ENCODE measurements around the gene ARMCX6.

The ARMCX6 gene

DNA sequence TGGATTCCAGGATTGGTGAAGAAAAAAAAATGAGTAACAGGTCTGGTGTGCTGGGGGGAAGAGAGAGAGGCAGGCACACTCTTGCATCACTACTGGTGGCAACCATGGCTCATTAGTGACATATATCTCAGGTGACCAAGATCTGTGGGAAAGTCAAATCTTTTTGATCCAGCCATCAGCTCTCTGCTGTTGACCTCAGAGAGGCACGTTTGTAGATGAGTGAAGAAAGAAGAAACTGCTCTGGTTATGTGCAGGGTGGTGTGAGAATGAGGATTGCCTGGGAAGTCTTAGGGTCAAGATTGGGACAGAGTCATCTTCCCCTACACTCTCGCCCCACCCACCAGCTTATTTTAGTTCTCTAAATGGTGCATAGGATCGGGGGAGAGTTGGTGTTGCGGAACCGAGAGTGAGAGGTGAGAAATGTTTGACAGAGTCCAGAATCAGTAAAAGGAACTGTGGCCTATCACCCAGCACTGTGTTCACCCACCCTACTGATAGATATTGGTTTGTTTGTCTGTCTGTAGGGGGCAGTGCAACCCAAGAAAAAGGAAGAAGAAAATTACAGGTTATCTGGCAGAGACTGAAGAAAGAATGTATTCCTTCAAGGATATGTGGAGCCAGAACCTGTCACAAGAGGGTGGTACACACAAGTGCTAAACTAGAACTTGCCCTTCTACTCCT, 21.9 kb downstream of the ARMCX6 start:
- H4K20me1 ChIP-seq (ENCODE audit: insufficient read depth, low read length, poor library complexity, severe bottlenecking) = no peaks in the 10 kb centered on the region
- H3K4me2 ChIP-seq (ENCODE audit: low read depth, low read length, poor library complexity, severe bottlenecking) = no peak overlapping the region
- no peaks in the 10 kb centered on the region for H3K4me1 ChIP-seq (ENCODE audit: insufficient read depth, low read length, poor library complexity, severe bottlenecking)
- H3F3A ChIP-seq (ENCODE audit: low read depth) = no peaks in the 10 kb centered on the region
- H3K9me2 ChIP-seq (replicated peaks; ENCODE audit: low read depth, low read length) = no peaks in the 10 kb centered on the region
- no peaks in the 10 kb centered on the region for H3K36me3 ChIP-seq (ENCODE audit: insufficient read depth, low read length)
- H3K9ac ChIP-seq (ENCODE audit: low read depth, low read length, poor library complexity, severe bottlenecking) = no peak overlapping the region
- H3K27me3 ChIP-seq (ENCODE audit: insufficient read depth, low read length, poor library complexity, severe bottlenecking) = no peaks in the 10 kb centered on the region
- H3K79me2 ChIP-seq (ENCODE audit: insufficient read depth, low read length) = no peaks in the 10 kb centered on the region
- TF ChIP-seq, protein P1, sequence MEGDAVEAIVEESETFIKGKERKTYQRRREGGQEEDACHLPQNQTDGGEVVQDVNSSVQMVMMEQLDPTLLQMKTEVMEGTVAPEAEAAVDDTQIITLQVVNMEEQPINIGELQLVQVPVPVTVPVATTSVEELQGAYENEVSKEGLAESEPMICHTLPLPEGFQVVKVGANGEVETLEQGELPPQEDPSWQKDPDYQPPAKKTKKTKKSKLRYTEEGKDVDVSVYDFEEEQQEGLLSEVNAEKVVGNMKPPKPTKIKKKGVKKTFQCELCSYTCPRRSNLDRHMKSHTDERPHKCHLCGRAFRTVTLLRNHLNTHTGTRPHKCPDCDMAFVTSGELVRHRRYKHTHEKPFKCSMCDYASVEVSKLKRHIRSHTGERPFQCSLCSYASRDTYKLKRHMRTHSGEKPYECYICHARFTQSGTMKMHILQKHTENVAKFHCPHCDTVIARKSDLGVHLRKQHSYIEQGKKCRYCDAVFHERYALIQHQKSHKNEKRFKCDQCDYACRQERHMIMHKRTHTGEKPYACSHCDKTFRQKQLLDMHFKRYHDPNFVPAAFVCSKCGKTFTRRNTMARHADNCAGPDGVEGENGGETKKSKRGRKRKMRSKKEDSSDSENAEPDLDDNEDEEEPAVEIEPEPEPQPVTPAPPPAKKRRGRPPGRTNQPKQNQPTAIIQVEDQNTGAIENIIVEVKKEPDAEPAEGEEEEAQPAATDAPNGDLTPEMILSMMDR (conservative IDR thresholded peaks at IDR 0.05; ENCODE audit: low read length) = peak; percentile 69
- TF ChIP-seq EZH2phosphoT487 (IDR thresholded peaks at IDR 0.05; ENCODE audit: borderline replicate concordance) = no peak
- peak overlapping the region; percentile 84; the same call in 1 of the 2 replicates for H2AFZ ChIP-seq (ENCODE audit: low read length)
- no peaks in the 10 kb centered on the region for H3K9me3 ChIP-seq (ENCODE audit: insufficient read depth, low read depth, low read length)
- no peak overlapping the region for H3K4me3 ChIP-seq (ENCODE audit: low read length, poor library complexity, severe bottlenecking)
